Left ventricle myocardium superior (tissue), 1 donor: ENCODE data around the gene WAPL. TPM values are rescaled to one million over a fixed set of nuclear protein-coding genes. Genes with fewer than 3 reads are reported as not detected.
"Not testable (repeated sequence)": the region's sequence is repeated elsewhere in the genome, so short reads cannot be mapped to it uniquely, and the experiment has no call there.

Experiments
- ATAC-seq: fragments of 200-7000 bp; cut with Tn5 transposase; one replicate; pipeline ENCODE4 v1.9.1; 2020; ENCODE audit warnings: mild to moderate bottlenecking, moderate library complexity
- DNase-seq: peaks from one replicate; pipeline ENCODE4 v3.0.0-alpha.2; 2020
- intact Hi-C: fragments of 100-400 bp; cut with micrococcal nuclease; formaldehyde crosslinking; loops from one replicate; pipeline ENCODE4 v1.11.0; 2022
- total RNA-seq: library from RNA; stranded (reverse); fragmentation: NEBNext Ultra II Directional; extraction: Animal tissue kit (Norgen Biotek cat#: 25700); gene quantifications from one replicate; pipeline ENCODE4 v1.2.1, GENCODE V29; 2021
- donor health status: DM: no; HTN: yes; CAD: no; lungs with severe emphysema.

The WAPL gene
- total RNA-seq, 1 donor from 2014 or later = 22.2 TPM

DNA sequence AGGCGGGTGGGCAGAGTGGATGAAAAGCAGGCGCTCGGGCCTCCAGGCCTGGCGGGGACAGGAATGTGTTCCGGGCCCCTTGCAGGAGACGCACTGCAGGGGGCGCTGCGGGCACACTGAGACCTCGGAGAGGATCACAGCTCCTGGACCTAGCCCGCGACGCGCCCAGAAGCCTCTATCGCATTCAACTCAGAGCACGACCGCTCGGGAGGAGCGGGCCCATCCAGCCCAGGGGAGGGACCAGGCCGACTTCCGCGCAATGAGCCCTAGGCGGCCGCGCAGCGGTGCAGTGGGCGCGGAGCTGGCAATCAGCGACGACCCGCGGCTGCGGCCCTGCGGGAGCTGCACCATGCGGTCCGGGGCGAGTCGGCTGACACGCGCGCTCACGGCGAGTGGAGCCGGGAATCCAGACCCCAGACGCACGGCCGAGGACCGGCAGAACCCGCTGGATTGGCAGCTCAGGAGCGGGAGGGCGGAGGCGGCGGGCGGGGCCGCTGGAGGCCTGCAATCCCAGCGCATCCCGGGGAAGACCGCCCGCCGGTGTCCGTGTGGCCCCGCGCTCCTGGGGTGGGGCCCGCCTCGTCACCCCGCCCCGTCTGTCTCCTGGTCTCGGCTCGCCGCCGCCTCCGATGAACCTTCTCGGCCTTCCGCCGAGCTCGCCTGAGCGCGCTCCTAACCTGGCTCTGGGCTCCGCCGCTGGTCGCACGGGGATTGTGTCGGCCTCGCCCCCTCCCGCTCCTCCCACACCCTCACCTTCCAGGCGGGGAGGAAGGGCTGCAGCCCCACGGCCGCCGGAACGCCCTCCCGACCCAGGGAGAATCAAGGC is 121.5 kb downstream of the WAPL start:
- intact Hi-C loops = loop anchor here (10.0 kb wide), 1 partner anchor 185 kb away; no protein-coding TSS in a partner anchor
- DNase-seq = peak; percentile 97
- ATAC-seq = peak; percentile 95

DNA sequence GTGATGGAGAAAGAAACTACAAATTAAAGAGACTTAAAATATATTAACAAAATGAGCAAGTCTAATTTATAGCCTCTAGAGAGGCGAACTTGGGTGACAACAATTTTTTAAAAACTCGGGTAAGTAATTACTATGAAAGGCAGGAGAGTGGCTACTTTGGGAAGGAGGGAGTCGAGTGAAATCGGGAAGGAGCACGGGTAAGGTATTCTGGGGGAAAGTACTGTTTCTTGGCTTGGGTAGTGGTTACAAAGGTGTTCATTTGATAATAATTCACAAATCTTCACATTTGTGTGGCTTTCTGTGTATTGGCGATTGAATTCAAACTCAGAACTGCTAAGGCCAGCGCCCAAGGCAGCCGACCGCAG is 122.1 kb downstream of the WAPL start:
- DNase-seq (no peak), ATAC-seq (no peak)
- intact Hi-C loops = no loop called here

- ATAC-seq (no peak), DNase-seq (no peak)
- intact Hi-C loops = no loop called here
These were observed 124.5 kb downstream of the WAPL start for GRCh38 chr10:86397120-86397519.

DNA sequence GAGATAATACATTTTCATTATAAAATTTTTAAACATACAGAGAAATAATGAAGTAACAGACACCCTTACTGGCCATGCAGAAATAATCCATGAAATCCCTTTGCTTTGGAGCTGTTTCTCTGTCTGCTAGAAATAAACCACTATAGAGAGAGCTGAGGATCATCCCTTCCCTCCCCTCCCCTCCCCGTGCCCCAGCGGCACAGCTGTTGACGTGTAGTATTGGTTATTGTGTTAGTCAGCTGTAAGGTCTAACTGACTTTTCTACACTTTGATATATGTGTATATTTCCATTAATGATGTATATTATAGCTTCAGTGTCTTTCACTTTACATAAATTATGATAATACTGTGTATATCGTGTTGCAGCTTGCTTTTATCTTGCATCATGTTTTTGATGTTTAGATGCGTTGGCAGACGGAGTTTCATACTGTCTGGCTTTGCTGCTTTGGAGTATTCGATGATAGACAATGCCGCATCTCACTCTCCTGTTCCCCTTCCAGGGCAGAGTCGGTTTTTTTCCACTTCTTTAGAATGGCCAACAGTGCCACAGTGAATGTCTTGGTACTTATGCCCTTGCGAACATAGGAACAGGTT is 127.6 kb downstream of the WAPL start:
- no peak for DNase-seq
- no peak for ATAC-seq
- intact Hi-C loops = no loop called here

DNA sequence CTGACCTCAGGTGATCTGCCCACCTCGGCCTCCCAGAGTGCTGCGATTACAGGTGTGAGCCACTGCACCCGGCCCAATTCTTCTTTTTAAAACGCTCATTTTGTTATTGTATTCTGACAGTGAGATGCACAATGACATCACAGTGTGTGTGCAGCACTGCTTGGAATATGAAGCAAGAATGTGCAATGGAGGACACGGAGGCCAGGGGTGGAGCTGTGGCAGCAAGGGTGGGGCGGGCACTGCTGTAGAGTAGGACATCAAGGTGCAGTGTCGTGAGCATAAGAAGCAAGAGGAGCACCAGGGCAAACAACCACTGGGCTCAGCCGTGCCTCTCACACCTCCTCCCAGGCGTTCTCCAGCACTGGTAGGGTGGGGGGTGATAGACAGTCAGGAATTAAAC is 128.2 kb downstream of the WAPL start:
- intact Hi-C loops = no loop called here
- DNase-seq (no peak), ATAC-seq (no peak)

GRCh38 chr10:86392723-86393094 is 128.9 kb downstream of the WAPL start:
- ATAC-seq = no peak
- intact Hi-C loops = no loop called here
- no peak for DNase-seq

GRCh38 chr10:86391986-86392722 is 129.4 kb downstream of the WAPL start:
- intact Hi-C loops = no loop called here
- no peak for DNase-seq
- ATAC-seq = no peak

DNA sequence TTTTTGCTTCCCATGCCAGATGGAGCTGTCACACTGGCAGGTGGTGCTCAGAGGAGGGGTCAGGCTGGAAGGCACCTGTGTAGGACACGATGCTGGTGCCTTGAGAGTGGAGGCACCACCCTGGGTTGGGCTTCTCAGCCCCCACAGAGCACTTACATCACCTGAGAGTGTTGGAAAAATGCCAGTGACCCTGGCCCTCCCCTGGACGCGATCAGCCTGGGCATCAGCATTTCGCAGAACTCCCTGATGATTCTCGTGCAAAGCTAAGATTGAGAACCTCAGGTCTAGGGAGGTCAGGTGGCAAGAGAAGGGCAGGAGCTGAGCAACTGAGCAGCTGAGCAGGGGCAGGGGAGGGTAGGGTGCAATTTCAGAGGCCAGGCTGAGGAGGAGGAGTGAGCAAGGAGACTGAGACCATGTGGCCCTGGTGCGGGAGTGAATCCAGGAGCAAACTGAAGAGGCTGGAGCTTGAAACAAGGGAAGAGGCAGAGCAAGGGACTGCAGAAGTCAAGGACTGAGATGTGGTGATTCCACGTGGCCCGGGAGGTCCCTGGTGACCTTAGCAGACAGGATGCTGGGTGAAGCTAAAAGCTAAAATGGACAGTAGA is 130.3 kb downstream of the WAPL start:
- intact Hi-C loops = no loop called here
- no peak for ATAC-seq

DNA sequence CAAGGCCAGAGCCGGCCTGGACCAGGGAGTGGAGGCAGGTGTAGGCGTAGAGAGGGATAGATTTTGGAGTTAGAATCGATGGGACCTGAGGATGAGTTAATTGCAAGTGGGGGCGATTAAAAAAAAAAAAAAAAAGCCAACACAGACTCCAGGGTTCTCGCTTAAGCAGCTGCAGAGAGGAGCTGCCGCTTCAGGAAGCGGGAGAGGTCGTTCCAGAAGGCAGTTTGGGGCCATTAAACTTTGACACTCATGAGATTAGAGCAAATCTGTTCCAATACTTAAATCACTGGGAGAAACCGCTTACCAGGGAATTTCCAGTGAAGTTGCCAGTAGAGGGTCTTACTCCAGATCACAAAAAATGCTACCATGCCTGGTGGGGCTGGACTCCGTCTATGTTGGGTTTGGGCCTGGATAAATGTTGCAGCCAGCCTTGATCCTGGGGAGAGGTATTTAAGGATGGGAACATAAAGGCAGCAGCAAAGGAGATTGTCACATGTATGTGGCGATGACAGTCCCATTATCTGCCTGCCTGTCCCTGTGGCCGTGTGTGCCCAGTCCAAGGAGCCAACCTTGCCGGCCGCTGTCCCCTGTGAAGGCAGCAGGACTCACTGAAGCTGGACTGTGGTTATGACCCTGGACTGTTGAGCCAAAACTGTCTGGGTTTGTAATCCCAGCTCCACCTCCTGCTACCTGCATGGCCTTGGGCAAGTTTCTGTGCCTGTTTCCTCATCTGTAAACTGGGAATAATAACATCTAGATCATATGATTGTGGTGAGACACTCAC is 131.1 kb downstream of the WAPL start:
- intact Hi-C loops = no loop called here
- ATAC-seq = no peak
- DNase-seq = no peak

More for the DNA sequence above, 130.3 kb downstream of the WAPL start:
- no peak for DNase-seq

GRCh38 chr10:86389441-86390193 is 132.0 kb downstream of the WAPL start:
- ATAC-seq = peak; percentile 64
- DNase-seq = no peak
- intact Hi-C loops = no loop called here

DNA sequence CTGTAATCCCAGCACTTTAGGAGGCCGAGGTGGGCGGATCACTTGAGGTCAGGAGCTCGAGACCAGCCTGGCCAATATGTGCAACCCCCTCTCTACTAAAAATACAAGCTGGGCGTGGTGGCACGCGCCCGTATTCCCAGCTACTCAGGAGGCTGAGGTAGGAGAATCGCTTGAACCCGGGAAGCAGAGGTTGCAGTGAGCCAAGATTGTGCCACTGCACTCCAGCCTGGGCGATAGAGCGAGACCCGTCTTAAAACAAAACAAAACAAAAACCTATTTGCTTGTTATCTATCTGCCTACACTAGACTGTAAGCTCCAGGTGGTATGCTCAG is 132.5 kb downstream of the WAPL start:
- ATAC-seq, DNase-seq, intact Hi-C loops: not testable (repeated sequence)

DNA sequence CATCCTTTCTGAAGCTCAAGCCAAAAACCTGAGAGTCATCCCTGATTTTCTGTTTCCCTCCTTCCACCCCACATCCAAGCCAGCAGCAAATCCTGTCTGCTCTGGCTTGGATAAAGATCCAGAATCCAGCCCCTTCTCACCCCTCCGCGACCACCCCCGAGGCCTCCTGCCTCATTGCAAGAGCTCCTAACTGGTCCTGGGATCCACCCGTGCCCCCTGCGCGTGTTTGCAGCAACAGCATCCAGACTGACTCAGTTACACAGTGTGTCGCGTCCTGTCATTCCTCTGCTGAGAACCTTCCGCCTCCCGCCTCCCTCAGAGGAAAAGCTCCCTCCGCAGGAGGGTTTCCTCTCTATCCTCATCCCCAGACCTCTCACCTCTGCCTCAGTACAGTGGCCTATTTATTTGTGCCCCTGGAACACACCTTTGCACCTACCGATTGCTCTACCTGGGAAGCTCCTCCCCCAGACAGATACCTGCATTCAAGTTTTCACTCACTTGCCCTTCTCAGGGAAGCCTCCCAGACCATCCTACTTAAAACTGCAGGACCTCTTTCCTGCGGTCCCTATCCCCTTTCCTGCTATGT is 133.4 kb downstream of the WAPL start:
- intact Hi-C loops = no loop called here
- ATAC-seq (no peak), DNase-seq (no peak)

- ATAC-seq (no peak), DNase-seq (no peak)
- intact Hi-C loops = no loop called here
These were observed 134.3 kb downstream of the WAPL start for GRCh38 chr10:86387178-86387794.

DNA sequence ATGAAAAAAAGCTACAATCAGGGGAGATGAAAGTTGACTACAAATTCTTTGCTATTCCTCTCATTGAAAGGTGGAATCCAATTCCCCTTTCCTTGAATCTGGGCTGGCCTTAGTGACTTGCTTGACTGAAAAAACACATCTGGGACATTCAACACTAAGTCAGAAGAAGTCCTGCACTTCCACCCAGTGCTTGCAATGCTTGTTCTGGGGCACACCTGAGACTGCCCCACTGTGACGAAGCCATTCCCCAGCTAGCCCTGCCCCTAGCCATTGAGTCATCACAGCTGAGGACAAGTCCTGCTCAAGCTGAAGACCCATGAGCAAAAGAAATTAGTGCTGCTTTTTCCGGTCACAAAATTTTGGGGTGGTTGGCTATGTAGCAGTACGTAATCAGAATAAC is 135.8 kb downstream of the WAPL start:
- ATAC-seq (no peak), DNase-seq (no peak)
- intact Hi-C loops = no loop called here
